Suppressor macrophage treated with lipopolysaccharide for 1 hour (primary cell): ENCODE measurements around the gene TBCE.
"Not testable (repeated sequence)": the region's sequence is repeated elsewhere in the genome, so short reads cannot be mapped to it uniquely, and the experiment has no call there.

Source experiments
- DNase-seq, 3 donors: peaks; one replicate each; pipeline ENCODE4 v3.0.0-alpha.2; 2020 to 2022

TBCE gene

GRCh38 chr1:235457856-235458255, 90.6 kb downstream of the TBCE start:
- DNase-seq: not testable (repeated sequence)

GRCh38 chr1:235460770-235461169, 93.5 kb downstream of the TBCE start:
- DNase-seq: peak; percentile 82 to 89 (median 89)

- no peak for DNase-seq
These were observed 94.7 kb downstream of the TBCE start for GRCh38 chr1:235461954-235462353.

GRCh38 chr1:235462832-235463231, 95.6 kb downstream of the TBCE start:
- DNase-seq: not testable (repeated sequence)

GRCh38 chr1:235465066-235465465, 97.8 kb downstream of the TBCE start:
- DNase-seq: no peak

- DNase-seq: no peak
These were observed 100.8 kb downstream of the TBCE start for GRCh38 chr1:235468004-235468403.

- no peak for DNase-seq
These were observed 101.7 kb downstream of the TBCE start for GRCh38 chr1:235468970-235469369.

- not testable (repeated sequence) for DNase-seq
These were observed 102.7 kb downstream of the TBCE start for GRCh38 chr1:235469897-235470296.

- DNase-seq: no peak
These were observed 103.7 kb downstream of the TBCE start for GRCh38 chr1:235470741-235471439.

GRCh38 chr1:235473806-235474205, 106.6 kb downstream of the TBCE start:
- DNase-seq: peak; percentile 8 to 57 (median 10)

GRCh38 chr1:235483090-235483489, 115.9 kb downstream of the TBCE start:
- no peak for DNase-seq

- no peak for DNase-seq
These were observed 118.3 kb downstream of the TBCE start for GRCh38 chr1:235485558-235485957.

- DNase-seq: no peak
These were observed 119.1 kb downstream of the TBCE start for GRCh38 chr1:235486321-235486720.

GRCh38 chr1:235491644-235492043, 124.4 kb downstream of the TBCE start:
- no peak for DNase-seq

GRCh38 chr1:235494531-235494930, 127.3 kb downstream of the TBCE start:
- no peak for DNase-seq

GRCh38 chr1:235495030-235495429, 127.8 kb downstream of the TBCE start:
- DNase-seq: no peak

- no peak for DNase-seq
These were observed 128.3 kb downstream of the TBCE start for GRCh38 chr1:235495551-235495950.

- no peak for DNase-seq
These were observed 133.8 kb downstream of the TBCE start for GRCh38 chr1:235500971-235501540.
